K562 (cell line): ENCODE results near the gene ODAD3. TPM values are rescaled to one million over a fixed set of nuclear protein-coding genes. Genes with fewer than 3 reads are reported as not detected.

Source experiments
- ATAC-seq: fragments of 200-7000 bp; cut with Tn5 transposase; 3 replicates; pipeline ENCODE4 v1.9.1; 2020; ENCODE audit warnings: moderate library complexity
- BruUV-seq: library from RNA; stranded (reverse); fragments of 400-500 nt; replicated peaks from 2 replicates; lab custom pipeline; 2021; lab: Mats Ljungman, UMichigan
- CTCF ChIA-PET: fragments of 300-600 bp; formaldehyde crosslinking; extraction: SDS; loops from one replicate; lab custom pipeline; 2021; ENCODE audit warnings: low intra/inter-chr PET ratio; lab: Yijun Ruan, JAX
- POLR2A ChIA-PET: fragments of 300-600, 350-650 bp; sonication (Branson Sonifier 250); formaldehyde crosslinking; extraction: SDS; loops from one replicate; lab custom pipeline; 2021; ENCODE audit warnings: antibody characterized with exemption, inconsistent platforms; lab: Yijun Ruan, JAX
- DNase-seq, 4 experiments: peaks; one replicate each; pipeline versions ENCODE4 v3.0.0 to v3.0.0-alpha.2; 2011 to 2018; ENCODE audit warnings: low spot score in 3 of 4, mixed read lengths in 3 of 4; ENCODE audit errors: extremely low read depth in 1 of 4
- FAIRE-seq: peaks from 2 replicates; lab custom pipeline; 2011; peaks lifted over from hg19 to GRCh38; lab: Jason Lieb, UNC
- H2AFZ ChIP-seq: 2 replicates; pipeline ENCODE4 v1.6.0; 2011; ENCODE audit warnings: low read depth, low read length, control low read depth, inconsistent platforms
- H3K27ac ChIP-seq: fragments of 200-600 bp; 3 replicates; pipeline ENCODE4 v1.8.0; 2011; ENCODE audit warnings: low read depth, mild to moderate bottlenecking, control low read depth, inconsistent platforms, low read length, moderate library complexity, mixed read lengths; ENCODE audit errors: extremely low read depth
- H3K27me3 ChIP-seq, 2 experiments: fragments of 300-600 bp in 1 of 2; 2 replicates in 1 of 2; 3 replicates in 1 of 2; pipeline versions ENCODE4 v1.6.0 to v1.8.0; 2011; ENCODE audit warnings: inconsistent platforms in 2 of 2, low read length in 2 of 2, mild to moderate bottlenecking in 1 of 2, mixed read lengths in 1 of 2, moderate library complexity in 1 of 2; ENCODE audit not compliant: control insufficient read depth in 2 of 2, insufficient read depth in 2 of 2
- H3K36me3 ChIP-seq: fragments of 300-600 bp; 3 replicates; pipeline ENCODE4 v1.8.0; 2011; ENCODE audit warnings: mild to moderate bottlenecking, low read length, inconsistent platforms; ENCODE audit not compliant: control insufficient read depth, insufficient read depth
- H3K4me1 ChIP-seq, 2 experiments: fragments of 200-600 bp in 1 of 2; replicated peaks in 1 of 2; 2 replicates in 1 of 2; 3 replicates in 1 of 2; pipeline versions ENCODE4 v1.5.1 to v1.8.0; 2011; ENCODE audit warnings: inconsistent platforms in 2 of 2, low read length in 2 of 2, mild to moderate bottlenecking in 1 of 2, mixed read lengths in 1 of 2, moderate library complexity in 1 of 2; ENCODE audit not compliant: control insufficient read depth in 2 of 2, insufficient read depth in 2 of 2
- H3K4me2 ChIP-seq: 2 replicates; pipeline ENCODE4 v1.6.1; 2011; ENCODE audit warnings: low read length, control low read depth, inconsistent platforms, mixed read lengths; ENCODE audit not compliant: insufficient read depth
- H3K4me3 ChIP-seq: fragments of 200-600 bp; sonication (generic), shearing (Covaris generic); 2 replicates; pipeline ENCODE4 v1.5.1; 2016; ENCODE audit warnings: control low read depth, inconsistent platforms
- H3K79me2 ChIP-seq: fragments of 200-600 bp; 3 replicates; pipeline ENCODE4 v1.8.0; 2011; ENCODE audit warnings: low read length, inconsistent platforms; ENCODE audit not compliant: control insufficient read depth, insufficient read depth
- H3K9ac ChIP-seq, 2 experiments: 2 replicates each; pipeline versions ENCODE4 v1.6.0 to v1.6.1; 2011; ENCODE audit warnings: low read depth in 2 of 2, low read length in 2 of 2, control low read depth in 1 of 2, inconsistent platforms in 1 of 2, mild to moderate bottlenecking in 1 of 2, mixed read lengths in 1 of 2; ENCODE audit not compliant: insufficient read depth in 1 of 2
- H3K9me1 ChIP-seq: one replicate; pipeline ENCODE4 v1.6.0; 2011; ENCODE audit warnings: inconsistent platforms, mild to moderate bottlenecking, low read length, moderate library complexity; ENCODE audit not compliant: control insufficient read depth, insufficient read depth
- H3K9me3 ChIP-seq: replicated peaks from 2 replicates; pipeline ENCODE4 v1.5.1; 2011; ENCODE audit warnings: low read depth, low read length, inconsistent platforms; ENCODE audit not compliant: control insufficient read depth, insufficient read depth
- H4K20me1 ChIP-seq: replicated peaks from 2 replicates; pipeline ENCODE4 v1.6.1; 2011; ENCODE audit warnings: low read length, inconsistent platforms, mixed read lengths; ENCODE audit not compliant: control insufficient read depth, insufficient read depth
- ASH1L ChIP-seq: fragments of 450-650 bp; IDR thresholded peaks from 2 replicates; pipeline ENCODE4 v1.6.1; 2018; ENCODE audit warnings: borderline replicate concordance, mild to moderate bottlenecking, low read depth; ENCODE audit not compliant: partially characterized antibody
- CHD2 ChIP-seq: IDR thresholded peaks from 2 replicates; pipeline ENCODE4 v1.6.1; 2011; ENCODE audit warnings: low read depth, low read length
- KDM5B ChIP-seq: fragments of 200-600 bp; sonication (generic); IDR thresholded peaks from 2 replicates; pipeline ENCODE4 v1.6.1; 2012; ENCODE audit warnings: low read depth, mild to moderate bottlenecking, moderate library complexity, low read length, control low read depth, inconsistent platforms; ENCODE audit not compliant: insufficient replicate concordance
- NFATC3 ChIP-seq: fragments of 450-650 bp; IDR thresholded peaks from 2 replicates; pipeline ENCODE4 v1.6.1; 2017; ENCODE audit warnings: mild to moderate bottlenecking
- PTRF ChIP-seq: fragments of 450-650 bp; IDR thresholded peaks from 2 replicates; pipeline ENCODE4 v1.6.1; 2016; ENCODE audit warnings: mild to moderate bottlenecking, missing genetic modification characterization, missing compliant biosample characterization
- RBFOX2 ChIP-seq: fragments of 200-400 bp; formaldehyde crosslinking; IDR thresholded peaks from 2 replicates; pipeline ENCODE4 v1.6.1; 2017; ENCODE audit warnings: low read depth, mild to moderate bottlenecking, low read length, moderate library complexity
- SMAD2 ChIP-seq: fragments of 150-350 bp; IDR thresholded peaks from 2 replicates; pipeline ENCODE4 v1.6.1; 2014; ENCODE audit warnings: low read depth, mild to moderate bottlenecking, low read length
- SMARCB1 ChIP-seq: IDR thresholded peaks from 2 replicates; pipeline ENCODE4 v1.6.1; 2011; ENCODE audit warnings: improper control_type of control experiment, low read depth; ENCODE audit not compliant: insufficient read length
- TSC22D4 ChIP-seq: fragments of 450-650 bp; IDR thresholded peaks from 2 replicates; pipeline ENCODE4 v1.6.1; 2016; ENCODE audit warnings: missing genetic modification characterization, missing biosample characterization, control low read depth
- U2AF2 ChIP-seq: fragments of 200-400 bp; formaldehyde crosslinking; optimal IDR thresholded peaks from 2 replicates; pipeline ENCODE3; 2017; ENCODE audit warnings: low read depth, mild to moderate bottlenecking, low read length
- WGBS: fragments of 100-300 bp; shearing (Covaris generic); methylation state at CpG from one replicate; pipeline ENCODE4 v1.1.6; 2016; ENCODE audit warnings: low coverage, mixed read lengths; ENCODE audit not compliant: insufficient coverage; ENCODE audit errors: missing lambda C conversion rate; 5-methylcytosine and 5-hydroxymethylcytosine counted together
- in situ Hi-C: fragments of 300-500 bp; cut with MboI; formaldehyde crosslinking; loops from 4 replicates; pipeline ENCODE4 v1.15.0; 2018; ENCODE audit warnings: inconsistent platforms, mixed read lengths
- intact Hi-C: fragments of 100-400 bp; cut with micrococcal nuclease; formaldehyde crosslinking; loops from 2 replicates; pipeline ENCODE4 v1.14.2; 2022
- polyA plus RNA-seq, 8 experiments: library from polyadenylated mRNA; depleted of rRNA in 4 of 8; stranded (reverse) in 5 of 8; unstranded in 3 of 8; fragments of >200 nt; fragmentation: Nextera tagmentation in 2 of 8; fragmentation: Illumina TruSeq in 1 of 8; extraction: Ambion mirVana in 2 of 8; extraction: Trizol in 1 of 8; gene quantifications; 2 replicates each; pipeline versions ENCODE4 v1.2.1 to v1.2.3, GENCODE V29; 2011 to 2014; ENCODE audit warnings: inconsistent platforms in 1 of 8, missing spikeins in 1 of 8
- total RNA-seq, 7 experiments: library from RNA; depleted of rRNA in 6 of 7; stranded (reverse); fragments of >200 nt in 6 of 7; fragmentation: Illumina TruSeq in 2 of 7; extraction: Trizol in 2 of 7; gene quantifications; 2 replicates each; pipeline versions ENCODE4 v1.2.1 to v1.2.3, GENCODE V29; 2011 to 2021; ENCODE audit warnings: low replicate concordance in 1 of 7
- TF ChIP-seq, protein P1 (sequence below): fragments of 450-650 bp; IDR thresholded peaks from 2 replicates; pipeline ENCODE4 v1.6.1; 2018; ENCODE audit warnings: mild to moderate bottlenecking, low read depth; ENCODE audit not compliant: partially characterized antibody
- TF ChIP-seq, protein P2 (sequence below), 2 experiments: IDR thresholded peaks; 2 replicates each; pipeline ENCODE4 v1.6.1; 2011; ENCODE audit warnings: borderline replicate concordance in 1 of 2, control low read depth in 1 of 2, low read depth in 1 of 2, low read length in 1 of 2, mild to moderate bottlenecking in 1 of 2, mixed read lengths in 1 of 2, moderate library complexity in 1 of 2; ENCODE audit not compliant: insufficient read depth in 1 of 2, insufficient read length in 1 of 2, poor library complexity in 1 of 2, severe bottlenecking in 1 of 2; ENCODE audit errors: extremely low read depth in 1 of 2
- TF ChIP-seq, protein P3 (sequence below): fragments of 450-650 bp; formaldehyde crosslinking; IDR thresholded peaks from 2 replicates; pipeline ENCODE4 v1.4.0; 2020; ENCODE audit warnings: mild to moderate bottlenecking, moderate library complexity
- TF ChIP-seq, protein P4 (sequence below): fragments of 250-450 bp; sonication (Bioruptor Pico); IDR thresholded peaks from 2 replicates; pipeline ENCODE4 v1.4.0; 2020

ODAD3 gene
- total and polyA plus RNA-seq, 9 of the 15 experiments (the other 6 are each of a cell fraction or from before 2014, with no cell fraction given), result 0.07 to 0.72 (median 0.14) TPM; not detected in 2

DNA sequence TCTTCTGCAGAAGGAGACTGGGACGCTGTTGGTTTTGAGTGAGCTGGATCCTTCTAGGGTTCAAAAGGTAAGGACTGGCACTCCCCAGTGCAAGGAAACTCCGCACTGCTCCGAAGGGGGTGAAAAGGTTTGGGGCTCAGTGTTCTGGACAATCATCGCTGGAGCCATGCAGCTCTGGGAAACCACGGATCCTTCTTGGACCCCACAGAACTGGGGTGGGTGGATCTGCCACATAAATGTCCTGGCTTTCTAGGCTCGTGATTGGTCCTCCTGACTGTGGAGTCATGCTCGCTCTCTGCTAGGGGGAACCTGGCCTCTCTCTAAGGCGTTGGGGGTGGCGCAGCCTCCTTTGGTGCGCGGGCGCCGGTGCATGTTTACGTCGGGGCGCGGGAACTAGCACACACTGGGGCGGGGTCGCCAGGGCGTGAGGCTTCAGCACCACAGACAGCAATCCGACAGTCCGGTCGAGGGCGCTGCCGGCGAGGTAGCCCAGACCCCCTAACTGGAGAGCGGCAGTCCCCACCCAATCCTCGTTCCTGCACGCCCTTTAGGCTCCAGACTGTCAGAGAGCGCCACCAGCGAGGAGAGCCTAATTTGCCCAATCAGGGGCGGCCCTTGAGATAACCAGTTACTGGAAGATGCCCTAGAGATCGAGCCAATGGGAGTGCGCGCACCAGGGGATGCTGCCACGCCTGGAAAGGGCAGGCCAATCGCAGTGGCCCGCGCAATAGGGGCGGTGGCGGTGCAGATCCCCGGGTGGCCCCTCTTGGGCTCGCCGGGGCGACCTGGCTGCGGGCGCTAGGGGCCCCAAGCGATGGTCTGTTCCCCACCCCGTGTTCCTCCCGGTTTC, 46.8 kb upstream of the ODAD3 start:
- Histone ChIP-seq H2AFZ (peak overlapping the region; percentile 87), H3K27ac (peak overlapping the region; percentile 40; the same call in 1 of the 3 replicates), H3K27me3 (no peaks in the 10 kb centered on the region; a peak in 1 of 5 replicates), H3K9me3 (no peaks in the 10 kb centered on the region), H3K9ac (peak overlapping the region in 1 of 2 experiments; percentile 81; a peak in 2 of 4 replicates), H3K36me3 (no peaks in the 10 kb centered on the region), H3K4me1 (peaks cover 9 to 62% of the 10 kb centered on the region in 2 experiments; a peak in 4 of 5 replicates), H4K20me1 (no peaks in the 10 kb centered on the region; the same call in 1 of the 2 replicates), H3K79me2 (no peaks in the 10 kb centered on the region), H3K9me1 (no peaks in the 10 kb centered on the region), H3K4me2 (peak overlapping the region; percentile 51), H3K4me3 (peak overlapping the region; percentile 39)
- DNase-seq, result peak; percentile 91 to 95 (median 94)
- ChIA-PET POLR2A (interaction anchor here (0.5 to 1.1 kb wide), 3 partner anchors 33 to 195 kb away, joined by 3 to 4 read pairs (median 3); no protein-coding TSS in a partner anchor), CTCF (interaction anchor here (0.5 to 2.2 kb wide), 7 partner anchors 14 to 355 kb away, joined by 3 to 15 read pairs (median 3); no protein-coding TSS in a partner anchor)
- intact Hi-C loops (loop anchor here (2.0 to 10.0 kb wide), 3 partner anchors 29 to 187 kb away; partner anchors contain the start of genes EPOR and TSPAN16), in situ Hi-C loops (no loop called here)
- no TSS peak for BruUV-seq
- FAIRE-seq, result peak; percentile 97
- peak; percentile 91 for ATAC-seq
- 2% methylated on average over 43 of the region's 50 CpGs for WGBS
- peak; percentile 18 for TF ChIP-seq KDM5B
- TF ChIP-seq PTRF (tag), result no peak
- no peak for TF ChIP-seq SMAD2
- TF ChIP-seq, protein P1, sequence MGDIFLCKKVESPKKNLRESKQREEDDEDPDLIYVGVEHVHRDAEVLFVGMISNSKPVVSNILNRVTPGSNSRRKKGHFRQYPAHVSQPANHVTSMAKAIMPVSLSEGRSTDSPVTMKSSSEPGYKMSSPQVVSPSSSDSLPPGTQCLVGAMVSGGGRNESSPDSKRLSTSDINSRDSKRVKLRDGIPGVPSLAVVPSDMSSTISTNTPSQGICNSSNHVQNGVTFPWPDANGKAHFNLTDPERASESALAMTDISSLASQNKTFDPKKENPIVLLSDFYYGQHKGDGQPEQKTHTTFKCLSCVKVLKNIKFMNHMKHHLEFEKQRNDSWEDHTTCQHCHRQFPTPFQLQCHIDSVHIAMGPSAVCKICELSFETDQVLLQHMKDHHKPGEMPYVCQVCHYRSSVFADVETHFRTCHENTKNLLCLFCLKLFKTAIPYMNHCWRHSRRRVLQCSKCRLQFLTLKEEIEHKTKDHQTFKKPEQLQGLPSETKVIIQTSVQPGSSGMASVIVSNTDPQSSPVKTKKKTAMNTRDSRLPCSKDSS, result no peak
- TF ChIP-seq, protein P2, sequence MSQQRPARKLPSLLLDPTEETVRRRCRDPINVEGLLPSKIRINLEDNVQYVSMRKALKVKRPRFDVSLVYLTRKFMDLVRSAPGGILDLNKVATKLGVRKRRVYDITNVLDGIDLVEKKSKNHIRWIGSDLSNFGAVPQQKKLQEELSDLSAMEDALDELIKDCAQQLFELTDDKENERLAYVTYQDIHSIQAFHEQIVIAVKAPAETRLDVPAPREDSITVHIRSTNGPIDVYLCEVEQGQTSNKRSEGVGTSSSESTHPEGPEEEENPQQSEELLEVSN (IDR thresholded peaks at IDR 0.05; ENCODE audit: borderline replicate concordance in 1 of 2, extremely low read depth in 1 of 2, insufficient read depth in 1 of 2, insufficient read length in 1 of 2, low read depth in 1 of 2, low read length in 1 of 2, poor library complexity in 1 of 2, severe bottlenecking in 1 of 2), result peak; percentile 63 to 86
- TF ChIP-seq, protein P3, sequence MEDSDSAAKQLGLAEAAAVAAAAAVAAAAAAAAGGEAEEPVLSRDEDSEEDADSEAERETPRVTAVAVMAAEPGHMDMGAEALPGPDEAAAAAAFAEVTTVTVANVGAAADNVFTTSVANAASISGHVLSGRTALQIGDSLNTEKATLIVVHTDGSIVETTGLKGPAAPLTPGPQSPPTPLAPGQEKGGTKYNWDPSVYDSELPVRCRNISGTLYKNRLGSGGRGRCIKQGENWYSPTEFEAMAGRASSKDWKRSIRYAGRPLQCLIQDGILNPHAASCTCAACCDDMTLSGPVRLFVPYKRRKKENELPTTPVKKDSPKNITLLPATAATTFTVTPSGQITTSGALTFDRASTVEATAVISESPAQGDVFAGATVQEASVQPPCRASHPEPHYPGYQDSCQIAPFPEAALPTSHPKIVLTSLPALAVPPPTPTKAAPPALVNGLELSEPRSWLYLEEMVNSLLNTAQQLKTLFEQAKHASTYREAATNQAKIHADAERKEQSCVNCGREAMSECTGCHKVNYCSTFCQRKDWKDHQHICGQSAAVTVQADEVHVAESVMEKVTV, result no peak
- no peak for TF ChIP-seq TSC22D4 (tag)
- no peak for TF ChIP-seq CHD2
- no peak for TF ChIP-seq U2AF2
- TF ChIP-seq NFATC3, result no peak
- TF ChIP-seq SMARCB1, result no peak
- TF ChIP-seq, protein P4, sequence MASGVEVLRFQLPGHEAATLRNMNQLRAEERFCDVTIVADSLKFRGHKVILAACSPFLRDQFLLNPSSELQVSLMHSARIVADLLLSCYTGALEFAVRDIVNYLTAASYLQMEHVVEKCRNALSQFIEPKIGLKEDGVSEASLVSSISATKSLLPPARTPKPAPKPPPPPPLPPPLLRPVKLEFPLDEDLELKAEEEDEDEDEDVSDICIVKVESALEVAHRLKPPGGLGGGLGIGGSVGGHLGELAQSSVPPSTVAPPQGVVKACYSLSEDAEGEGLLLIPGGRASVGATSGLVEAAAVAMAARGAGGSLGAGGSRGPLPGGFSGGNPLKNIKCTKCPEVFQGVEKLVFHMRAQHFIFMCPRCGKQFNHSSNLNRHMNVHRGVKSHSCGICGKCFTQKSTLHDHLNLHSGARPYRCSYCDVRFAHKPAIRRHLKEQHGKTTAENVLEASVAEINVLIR (CRISPR knock-in tag), result no peak
- peak; percentile 65 for TF ChIP-seq ASH1L
- TF ChIP-seq RBFOX2, result peak; percentile 46
